HG03432 (cell line): Measurements from ENCODE around the gene EOGT.

ENCODE experiments used
- ATAC-seq: cut with Tn5 transposase; IDR thresholded peaks from one replicate; pipeline ENCODE4 v1.9.1; 2021; ENCODE audit warnings: mild to moderate bottlenecking, moderate library complexity; ENCODE audit not compliant: unreplicated experiment

Gene EOGT

GRCh38 chr3:68963891-68964290 lies 49.6 kb downstream of the EOGT start:
- no peak for ATAC-seq

- ATAC-seq = no peak
Observed at GRCh38 chr3:68963376-68963775, 50.1 kb downstream of the EOGT start.

GRCh38 chr3:68958932-68959331 lies 54.6 kb downstream of the EOGT start:
- ATAC-seq = no peak

GRCh38 chr3:68957895-68958294 lies 55.6 kb downstream of the EOGT start:
- ATAC-seq = no peak

- ATAC-seq = no peak
Observed at GRCh38 chr3:68953816-68954444, 59.6 kb downstream of the EOGT start.

- no peak for ATAC-seq
Observed at GRCh38 chr3:68945225-68945624, 68.3 kb downstream of the EOGT start.

- no peak for ATAC-seq
Observed at GRCh38 chr3:68943753-68944500, 69.6 kb downstream of the EOGT start.

- ATAC-seq = no peak
Observed at GRCh38 chr3:68941055-68941454, 72.4 kb downstream of the EOGT start.

- no peak for ATAC-seq
Observed at GRCh38 chr3:68936856-68937255, 76.6 kb downstream of the EOGT start.

GRCh38 chr3:68935778-68936177 lies 77.7 kb downstream of the EOGT start:
- ATAC-seq = no peak

GRCh38 chr3:68931406-68932149 lies 81.9 kb downstream of the EOGT start:
- ATAC-seq = no peak
